ENCODE data around the gene IREB2.
A peak's percentile ranks its signal among the peaks of the same experiment; 100 is the strongest.

Gene IREB2

GRCh38 chr15:78417754-78418630 is 20.0 kb upstream of the IREB2 start:
- no peak overlapping the region for H3K4me3 ChIP-seq (ENCODE audit: low read depth, low read length)
- in situ Hi-C loops (cut with HindIII; ENCODE audit: low pct_ligation_motif_present, low sequenced_read_pairs), result no loop called here
- DNase-seq, result peak; percentile 21
- no peak overlapping the region for H3K27ac ChIP-seq
- H3K36me3 ChIP-seq (replicated peaks), result no peaks in the 10 kb centered on the region
- no peak for TF ChIP-seq CTCF (IDR thresholded peaks at IDR 0.05; ENCODE audit: low read depth, low read length, missing control alignments)
- H3K27me3 ChIP-seq (replicated peaks), result no peaks in the 10 kb centered on the region

- no peak for DNase-seq
- Histone ChIP-seq H3K4me3 (ENCODE audit: low read depth, low read length) (no peak overlapping the region), H3K27ac (no peak overlapping the region), H3K27me3 (replicated peaks) (no peaks in the 10 kb centered on the region), H3K36me3 (replicated peaks) (no peaks in the 10 kb centered on the region)
- in situ Hi-C loops (cut with HindIII; ENCODE audit: low pct_ligation_motif_present, low sequenced_read_pairs), result no loop called here
- no peak for TF ChIP-seq CTCF (IDR thresholded peaks at IDR 0.05; ENCODE audit: low read depth, low read length, missing control alignments)
Measured at GRCh38 chr15:78418686-78419085, 19.3 kb upstream of the IREB2 start.

- Histone ChIP-seq H3K27ac (no peak overlapping the region), H3K27me3 (replicated peaks) (peaks cover 2% of the 10 kb centered on the region), H3K36me3 (replicated peaks) (no peaks in the 10 kb centered on the region), H3K4me3 (ENCODE audit: low read depth, low read length) (no peak overlapping the region)
- in situ Hi-C loops (cut with HindIII; ENCODE audit: low pct_ligation_motif_present, low sequenced_read_pairs), result no loop called here
- no peak for DNase-seq
- TF ChIP-seq CTCF (IDR thresholded peaks at IDR 0.05; ENCODE audit: low read depth, low read length, missing control alignments), result no peak
Measured at GRCh38 chr15:78419367-78419766, 18.6 kb upstream of the IREB2 start.

GRCh38 chr15:78420220-78420619 is 17.8 kb upstream of the IREB2 start:
- in situ Hi-C loops (cut with HindIII; ENCODE audit: low pct_ligation_motif_present, low sequenced_read_pairs), result no loop called here
- DNase-seq, result no peak
- Histone ChIP-seq H3K27me3 (replicated peaks) (peaks cover 7% of the 10 kb centered on the region), H3K4me3 (ENCODE audit: low read depth, low read length) (no peak overlapping the region), H3K36me3 (replicated peaks) (no peaks in the 10 kb centered on the region), H3K27ac (no peak overlapping the region)
- TF ChIP-seq CTCF (IDR thresholded peaks at IDR 0.05; ENCODE audit: low read depth, low read length, missing control alignments), result no peak

DNA sequence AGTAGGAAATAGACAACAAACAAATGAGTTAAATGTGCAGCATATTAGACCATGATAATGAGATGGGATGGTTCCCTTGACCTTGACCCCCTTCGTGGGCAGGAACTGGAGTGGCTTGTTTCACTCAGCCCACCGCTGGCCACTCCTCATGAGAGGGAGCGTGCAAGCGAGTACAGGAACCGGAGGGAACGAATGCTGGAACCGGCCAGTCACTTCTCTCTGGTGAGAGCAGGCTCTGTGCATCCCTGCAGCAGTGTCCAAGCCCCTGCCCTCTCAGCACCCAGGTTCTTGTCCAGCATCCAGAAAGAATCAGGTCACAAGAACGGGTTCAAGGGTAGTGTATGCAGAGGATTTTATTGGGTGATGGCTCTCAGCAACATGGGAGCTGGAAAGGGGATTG is 17.2 kb upstream of the IREB2 start:
- no peak for DNase-seq
- in situ Hi-C loops (cut with HindIII; ENCODE audit: low pct_ligation_motif_present, low sequenced_read_pairs), result no loop called here
- Histone ChIP-seq H3K27ac (no peak overlapping the region), H3K36me3 (replicated peaks) (no peaks in the 10 kb centered on the region), H3K4me3 (ENCODE audit: low read depth, low read length) (no peak overlapping the region), H3K27me3 (replicated peaks) (peaks cover 10% of the 10 kb centered on the region)
- no peak for TF ChIP-seq CTCF (IDR thresholded peaks at IDR 0.05; ENCODE audit: low read depth, low read length, missing control alignments)
